SK-N-SH (cell line): ENCODE results near the gene CACNA1H.

ENCODE experiments used
- CHD2 ChIP-seq: fragments of 150-350 bp; IDR thresholded peaks from 2 replicates; pipeline ENCODE4 v1.6.1; 2018; ENCODE audit warnings: low read length; ENCODE audit not compliant: partially characterized antibody
- CTCF ChIP-seq: fragments of 200-600 bp; sonication (generic); IDR thresholded peaks from 2 replicates; pipeline ENCODE4 v1.6.1; 2017; ENCODE audit warnings: antibody characterized with exemption, mild to moderate bottlenecking, moderate library complexity
- EP300 ChIP-seq, 2 experiments: IDR thresholded peaks; 2 replicates each; pipeline versions ENCODE4 v1.4.0 to v1.6.1; 2012; ENCODE audit warnings: borderline replicate concordance in 1 of 2, low read depth in 1 of 2, low read length in 1 of 2
- FOXJ3 ChIP-seq: sonication (generic); formaldehyde crosslinking; IDR thresholded peaks from 2 replicates; pipeline ENCODE4 v1.5.1; 2020; ENCODE audit warnings: mild to moderate bottlenecking, missing genetic modification reagents
- FOXM1 ChIP-seq: IDR thresholded peaks from 2 replicates; pipeline ENCODE4 v1.4.0; 2012; ENCODE audit warnings: low read depth, mild to moderate bottlenecking
- POLR2AphosphoS5 ChIP-seq: IDR thresholded peaks from 2 replicates; pipeline ENCODE4 v1.6.1; 2012; ENCODE audit warnings: low read depth, low read length
- RAD21 ChIP-seq: IDR thresholded peaks from 2 replicates; pipeline ENCODE4 v1.6.1; 2012; ENCODE audit warnings: mild to moderate bottlenecking, low read length
- REST ChIP-seq: IDR thresholded peaks from 2 replicates; pipeline ENCODE4 v1.6.1; 2012; ENCODE audit warnings: mild to moderate bottlenecking, low read depth, low read length, moderate library complexity
- USF2 ChIP-seq: fragments of 150-350 bp; IDR thresholded peaks from 2 replicates; pipeline ENCODE4 v1.6.1; 2017; ENCODE audit warnings: antibody characterized with exemption, low read length, low read depth, borderline replicate concordance

GRCh38 chr16:1258906-1259759 lies 106.2 kb downstream of the CACNA1H start:
- TF ChIP-seq CTCF = no peak
- no peak for TF ChIP-seq EP300 (IDR thresholded peaks at IDR 0.05; ENCODE audit: borderline replicate concordance in 1 of 2, low read depth in 1 of 2, low read length in 1 of 2)
- TF ChIP-seq REST = no peak
- TF ChIP-seq USF2 = no peak
- TF ChIP-seq FOXJ3 (CRISPR knock-in tag) = no peak
- no peak for TF ChIP-seq CHD2
- no peak for TF ChIP-seq RAD21
- no peak for TF ChIP-seq FOXM1
- no peak for TF ChIP-seq POLR2AphosphoS5
